Endothelial cell of umbilical vein (primary cell): ENCODE results near the gene ATF7IP. TPM values are rescaled to one million over a fixed set of nuclear protein-coding genes. Genes with fewer than 3 reads are reported as not detected.

Experiments
- BruUV-seq: library from RNA; stranded (reverse); fragments of 400-500 nt; replicated peaks from 2 replicates; lab custom pipeline; 2021; lab: Mats Ljungman, UMichigan
- CTCF ChIA-PET: fragments of 300-600, 350-600 bp; sonication (Branson Sonifier 250); formaldehyde crosslinking; loops from one replicate; lab custom pipeline; 2021; ENCODE audit warnings: antibody characterized with exemption, inconsistent platforms; lab: Charles Lee
- POLR2A ChIA-PET: fragments of 300-600, 350-600 bp; sonication (Branson Sonifier 250); formaldehyde crosslinking; loops from one replicate; lab custom pipeline; 2021; ENCODE audit warnings: antibody characterized with exemption, inconsistent platforms; lab: Charles Lee
- DNase-seq: peaks from one replicate; pipeline ENCODE4 v3.0.0-alpha.2; 2011; ENCODE audit warnings: low read depth, low spot score
- FAIRE-seq: peaks from 2 replicates; lab custom pipeline; 2011; peaks lifted over from hg19 to GRCh38; lab: Jason Lieb, UNC
- H2AFZ ChIP-seq: 2 replicates; pipeline ENCODE4 v1.6.0; 2012; ENCODE audit warnings: low read depth, low read length, control low read depth, inconsistent platforms
- H3K27ac ChIP-seq: 2 replicates; pipeline ENCODE4 v1.5.1; 2011; ENCODE audit warnings: low read depth, mild to moderate bottlenecking, control low read depth, low read length, moderate library complexity; ENCODE audit not compliant: insufficient read depth
- H3K27me3 ChIP-seq, 2 experiments: 2 replicates each; pipeline versions ENCODE4 v1.6.0 to v1.6.1; 2011; ENCODE audit warnings: low read length in 2 of 2, mixed read lengths in 1 of 2; ENCODE audit not compliant: control insufficient read depth in 2 of 2, insufficient read depth in 2 of 2
- H3K36me3 ChIP-seq, 2 experiments: 2 replicates in 1 of 2; 3 replicates in 1 of 2; pipeline ENCODE4 v1.5.1; 2011; ENCODE audit warnings: low read length in 2 of 2, mild to moderate bottlenecking in 1 of 2, moderate library complexity in 1 of 2; ENCODE audit not compliant: control insufficient read depth in 2 of 2, insufficient read depth in 2 of 2; ENCODE audit errors: extremely low read depth in 1 of 2
- H3K4me1 ChIP-seq: 3 replicates; pipeline ENCODE4 v1.5.1; 2011; ENCODE audit warnings: mild to moderate bottlenecking, low read length; ENCODE audit not compliant: control insufficient read depth, insufficient read depth; ENCODE audit errors: extremely low read depth
- H3K4me2 ChIP-seq: 2 replicates; pipeline ENCODE4 v1.6.1; 2011; ENCODE audit warnings: low read length, control low read depth, mixed read lengths; ENCODE audit not compliant: insufficient read depth
- H3K4me3 ChIP-seq, 3 experiments: fragments of 200-600 bp in 1 of 3; sonication (generic), shearing (Covaris generic) in 1 of 3; replicated peaks in 1 of 3; 2 replicates each; pipeline ENCODE4 v1.5.1; 2011 to 2016; ENCODE audit warnings: control low read depth in 3 of 3, low read length in 3 of 3, mild to moderate bottlenecking in 2 of 3, inconsistent platforms in 1 of 3, low read depth in 1 of 3, moderate library complexity in 1 of 3; ENCODE audit not compliant: insufficient read depth in 1 of 3
- H3K79me2 ChIP-seq: 2 replicates; pipeline ENCODE4 v1.6.0; 2012; ENCODE audit warnings: low read length, inconsistent platforms; ENCODE audit not compliant: control insufficient read depth, insufficient read depth
- H3K9ac ChIP-seq: replicated peaks from 2 replicates; pipeline ENCODE3; 2011; ENCODE audit warnings: low read length, control low read depth; ENCODE audit not compliant: insufficient read depth; ENCODE audit errors: extremely low read depth
- H3K9me1 ChIP-seq: replicated peaks from 3 replicates; pipeline ENCODE4 v1.6.0; 2011; ENCODE audit warnings: mild to moderate bottlenecking, low read length; ENCODE audit not compliant: control insufficient read depth, insufficient read depth; ENCODE audit errors: extremely low read depth
- H3K9me3 ChIP-seq: replicated peaks from 2 replicates; pipeline ENCODE4 v1.5.1; 2012; ENCODE audit warnings: low read length, inconsistent platforms; ENCODE audit not compliant: control insufficient read depth, insufficient read depth
- H4K20me1 ChIP-seq: replicated peaks from 2 replicates; pipeline ENCODE3; 2011; ENCODE audit warnings: mild to moderate bottlenecking, low read length; ENCODE audit not compliant: control insufficient read depth, insufficient read depth; ENCODE audit errors: extremely low read depth
- CTCF ChIP-seq, 2 donors: IDR thresholded peaks; 1 replicate in 1 of 2; 2 replicates in 1 of 2; pipeline ENCODE4 v1.5.1; 2011; ENCODE audit warnings: low read length in 2 of 2, mild to moderate bottlenecking in 2 of 2, moderate library complexity in 2 of 2, control low read depth in 1 of 2, inconsistent platforms in 1 of 2, low read depth in 1 of 2; ENCODE audit not compliant: insufficient read depth in 1 of 2; ENCODE audit errors: extremely low read depth in 1 of 2
- EZH2 ChIP-seq: IDR thresholded peaks from 2 replicates; pipeline ENCODE4 v1.6.1; 2012; ENCODE audit warnings: borderline replicate concordance, low read depth, mild to moderate bottlenecking, moderate library complexity, low read length, inconsistent platforms; ENCODE audit not compliant: severe bottlenecking
- FOS ChIP-seq: IDR thresholded peaks from 2 replicates; pipeline ENCODE4 v1.6.1; 2011; ENCODE audit warnings: mild to moderate bottlenecking, low read length, moderate library complexity, borderline replicate concordance; ENCODE audit not compliant: insufficient read depth
- GATA2 ChIP-seq: IDR thresholded peaks from 2 replicates; pipeline ENCODE4 v1.7.0; 2011; ENCODE audit warnings: low read depth, mild to moderate bottlenecking, moderate library complexity, mixed read lengths, low read length; ENCODE audit not compliant: insufficient read length, insufficient read depth
- JUN ChIP-seq: IDR thresholded peaks from 2 replicates; pipeline ENCODE4 v1.6.1; 2011; ENCODE audit warnings: borderline replicate concordance, low read depth; ENCODE audit not compliant: insufficient read length, insufficient read depth
- MYC ChIP-seq: IDR thresholded peaks from one replicate; pipeline ENCODE4 v1.6.1; 2011; ENCODE audit warnings: mild to moderate bottlenecking, low read depth, low read length
- POLR2A ChIP-seq: IDR thresholded peaks from 2 replicates; pipeline ENCODE4 v1.6.1; 2012; ENCODE audit warnings: low read depth, mild to moderate bottlenecking, control low read depth, low read length
- POLR2AphosphoS5 ChIP-seq: IDR thresholded peaks from 2 replicates; pipeline ENCODE4 v1.6.1; 2012; ENCODE audit warnings: low read depth, mild to moderate bottlenecking, control low read depth, low read length, moderate library complexity; ENCODE audit not compliant: insufficient read depth
- dilution Hi-C: fragments of 300-500 bp; cut with MboI; formaldehyde crosslinking; loops from one replicate; pipeline ENCODE4 v1.15.0; 2019; ENCODE audit warnings: low sequenced_read_pairs; ENCODE audit not compliant: extremely low pct_ligation_motif_present
- intact Hi-C: fragments of 100-400 bp; cut with micrococcal nuclease; formaldehyde crosslinking; loops from one replicate; pipeline ENCODE4 v1.10.0; 2022
- polyA plus RNA-seq, 4 experiments: library from polyadenylated mRNA; depleted of rRNA in 3 of 4; stranded (reverse) in 3 of 4; unstranded in 1 of 4; fragments of >200 nt; gene quantifications; 2 replicates each; pipeline versions ENCODE4 v1.2.1 to v1.2.3, GENCODE V29; 2011 to 2012; ENCODE audit warnings: missing spikeins in 1 of 4
- total RNA-seq: library from RNA; stranded (reverse); gene quantifications from 2 replicates; pipeline ENCODE4 v1.2.3, GENCODE V29; 2021
- TF ChIP-seq, protein P1 (sequence below): IDR thresholded peaks from 2 replicates; pipeline ENCODE4 v1.6.1; 2011; ENCODE audit not compliant: insufficient read depth, insufficient read length

The ATF7IP gene
- total and polyA plus RNA-seq, 2 donors (not counting 3 experiments of a cell fraction or from before 2014, with no cell fraction given) = 14.5 to 73.5 TPM

- TF ChIP-seq FOS (no peak), GATA2 (no peak), POLR2A (no peak)
- Histone ChIP-seq H3K9me3 (no peaks in the 10 kb centered on the region), H3K27me3 (no peaks in the 10 kb centered on the region), H3K9ac (no peak overlapping the region), H3K4me2 (no peak overlapping the region), H3K4me1 (no peaks in the 10 kb centered on the region), H3K4me3 (no peak overlapping the region), H3K79me2 (no peaks in the 10 kb centered on the region), H3K9me1 (no peaks in the 10 kb centered on the region), H2AFZ (no peak overlapping the region), H4K20me1 (no peaks in the 10 kb centered on the region), H3K27ac (no peak overlapping the region), H3K36me3 (no peaks in the 10 kb centered on the region)
- no peak for DNase-seq
- dilution Hi-C loops (no loop called here), intact Hi-C loops (no loop called here)
- ChIA-PET POLR2A (no interaction called here), CTCF (no interaction called here)
- FAIRE-seq = no peak
- BruUV-seq = no TSS peak
Measured at GRCh38 chr12:14327711-14328110, 37.8 kb upstream of the ATF7IP start.

DNA sequence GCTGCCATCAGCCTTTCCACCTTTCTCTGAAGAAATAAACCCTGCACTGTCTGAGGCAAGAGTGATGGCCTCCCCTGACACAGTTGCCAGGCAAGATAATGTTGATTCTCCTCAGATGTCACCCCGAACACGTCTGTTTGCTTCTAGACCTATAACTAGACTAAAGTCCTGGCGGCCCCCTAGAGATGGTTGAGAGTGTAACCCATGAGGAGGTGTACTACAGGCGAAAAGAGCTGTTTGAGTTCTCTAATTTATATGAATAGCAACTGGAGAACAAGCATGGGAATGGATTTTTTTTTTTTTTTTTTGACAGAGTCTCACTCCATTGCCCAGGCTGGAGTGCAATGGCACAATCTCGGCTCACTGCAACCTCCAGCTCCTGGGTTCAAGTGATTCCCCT, 33.0 kb upstream of the ATF7IP start:
- CTCF ChIA-PET = no interaction called here
- BruUV-seq = no TSS peak
- DNase-seq = no peak

More for the DNA sequence above, 33.0 kb upstream of the ATF7IP start:
- no peaks in the 10 kb centered on the region for H4K20me1 ChIP-seq
- H2AFZ ChIP-seq = no peak overlapping the region
- POLR2A ChIA-PET = no interaction called here
- H3K27me3 ChIP-seq = no peaks in the 10 kb centered on the region
- no peaks in the 10 kb centered on the region for H3K4me1 ChIP-seq
- H3K4me2 ChIP-seq = no peak overlapping the region
- H3K27ac ChIP-seq = no peak overlapping the region
- no peaks in the 10 kb centered on the region for H3K79me2 ChIP-seq
- TF ChIP-seq FOS = no peak
- TF ChIP-seq GATA2 = no peak
- TF ChIP-seq EZH2 = no peak
- TF ChIP-seq POLR2AphosphoS5 = no peak
- no peak for TF ChIP-seq CTCF (IDR thresholded peaks at IDR 0.05; ENCODE audit: extremely low read depth in 1 of 2, insufficient read depth in 1 of 2, low read depth in 1 of 2, low read length in 2 of 2)
- no peak for TF ChIP-seq POLR2A
- TF ChIP-seq MYC = no peak
- TF ChIP-seq JUN = no peak
- TF ChIP-seq, protein P1, sequence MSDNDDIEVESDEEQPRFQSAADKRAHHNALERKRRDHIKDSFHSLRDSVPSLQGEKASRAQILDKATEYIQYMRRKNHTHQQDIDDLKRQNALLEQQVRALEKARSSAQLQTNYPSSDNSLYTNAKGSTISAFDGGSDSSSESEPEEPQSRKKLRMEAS = no peak
- no peak overlapping the region for H3K9ac ChIP-seq
- FAIRE-seq = no peak
- intact Hi-C loops = no loop called here
- H3K4me3 ChIP-seq = no peak overlapping the region
- H3K36me3 ChIP-seq = no peaks in the 10 kb centered on the region
- dilution Hi-C loops = no loop called here
- H3K9me1 ChIP-seq = no peaks in the 10 kb centered on the region
- no peaks in the 10 kb centered on the region for H3K9me3 ChIP-seq
